Bone marrow (tissue), 2 donors: ENCODE measurements around the gene CPAMD8.

ENCODE experiments used
- DNase-seq, 2 donors: peaks; one replicate each; lab custom pipeline; 2025; lab: John Stamatoyannopoulos, UW

CPAMD8 gene

GRCh38 chr19:17026706-17027534 lies at the start of gene CPAMD8:
CPAMD8 (minus strand) TSS chr19:17026810; CDS start chr19:17026642, 168 bp downstream.
- DNase-seq, result no peak

GRCh38 chr19:17075864-17076542 lies 49.4 kb upstream of the CPAMD8 start:
- peak in 1 of 2 donors; percentile 27 for DNase-seq

GRCh38 chr19:17075035-17075863 lies 48.6 kb upstream of the CPAMD8 start, which contains the start of the genes HAUS8 and MYO9B:
HAUS8 (minus strand) TSS chr19:17075452; CDS start chr19:17075422, 30 bp downstream.
MYO9B (plus strand) TSS chr19:17075777; CDS start chr19:17101718, 25,941 bp downstream.
- peak; percentile 92 to 96 for DNase-seq

- no peak for DNase-seq
Measured at GRCh38 chr19:17074634-17075034, 48.0 kb upstream of the CPAMD8 start.

- no peak for DNase-seq
Measured at GRCh38 chr19:17073869-17074633, 47.4 kb upstream of the CPAMD8 start.

- DNase-seq, result no peak
Measured at GRCh38 chr19:17070912-17071311, 44.3 kb upstream of the CPAMD8 start.

GRCh38 chr19:17070421-17070820 lies 43.8 kb upstream of the CPAMD8 start:
- no peak for DNase-seq

GRCh38 chr19:17069193-17069592 lies 42.6 kb upstream of the CPAMD8 start:
- DNase-seq, result no peak

GRCh38 chr19:17063428-17063827 lies 36.8 kb upstream of the CPAMD8 start:
- no peak for DNase-seq

GRCh38 chr19:17061691-17062090 lies 35.1 kb upstream of the CPAMD8 start:
- DNase-seq, result no peak

- DNase-seq, result no peak
Measured at GRCh38 chr19:17061205-17061604, 34.6 kb upstream of the CPAMD8 start.

- DNase-seq, result no peak
Measured at GRCh38 chr19:17060802-17061201, 34.2 kb upstream of the CPAMD8 start.

- no peak for DNase-seq
Measured at GRCh38 chr19:17058236-17058635, 31.6 kb upstream of the CPAMD8 start.

GRCh38 chr19:17055636-17056035 lies 29.0 kb upstream of the CPAMD8 start:
- DNase-seq, result no peak

GRCh38 chr19:17054746-17055145 lies 28.1 kb upstream of the CPAMD8 start:
- DNase-seq, result no peak

GRCh38 chr19:17052439-17052838 lies 25.8 kb upstream of the CPAMD8 start:
- peak in 1 of 2 donors; percentile 30 for DNase-seq

- no peak for DNase-seq
Measured at GRCh38 chr19:17049711-17050280, 23.2 kb upstream of the CPAMD8 start.

GRCh38 chr19:17048885-17049453 lies 22.4 kb upstream of the CPAMD8 start:
- DNase-seq, result no peak

GRCh38 chr19:17045907-17046502 lies 19.4 kb upstream of the CPAMD8 start:
- no peak for DNase-seq

GRCh38 chr19:17043744-17044143 lies 17.1 kb upstream of the CPAMD8 start:
- no peak for DNase-seq
